T-helper 2 cell (primary cell): ENCODE measurements around the gene SH2D4B.

Experiments
- DNase-seq, 5 experiments: peaks; one replicate each; pipeline versions ENCODE4 v3.0.0 to v3.0.0-alpha.2; 2012 to 2022

The SH2D4B gene

GRCh38 chr10:80596391-80597257, 58.9 kb downstream of the SH2D4B start:
- peak in 1 of 5 experiments; percentile 61 for DNase-seq

GRCh38 chr10:80598084-80598798, 60.5 kb downstream of the SH2D4B start:
- DNase-seq, result no peak

GRCh38 chr10:80598951-80599350, 61.2 kb downstream of the SH2D4B start:
- DNase-seq, result no peak

GRCh38 chr10:80599424-80599847, 61.7 kb downstream of the SH2D4B start:
- DNase-seq, result peak in 1 of 5 experiments; percentile 59

- DNase-seq, result no peak
Observed at GRCh38 chr10:80600256-80600655, 62.6 kb downstream of the SH2D4B start.

GRCh38 chr10:80602881-80603280, 65.2 kb downstream of the SH2D4B start:
- DNase-seq, result no peak

GRCh38 chr10:80603516-80603915, 65.8 kb downstream of the SH2D4B start:
- DNase-seq, result no peak

GRCh38 chr10:80608706-80609105, 71.0 kb downstream of the SH2D4B start:
- no peak for DNase-seq

GRCh38 chr10:80609331-80609730, 71.6 kb downstream of the SH2D4B start:
- DNase-seq, result no peak

- no peak for DNase-seq
Observed at GRCh38 chr10:80611481-80612185, 73.9 kb downstream of the SH2D4B start.

- DNase-seq, result no peak
Observed at GRCh38 chr10:80612261-80612660, 74.6 kb downstream of the SH2D4B start.

GRCh38 chr10:80613466-80614170, 75.9 kb downstream of the SH2D4B start:
- DNase-seq, result no peak

- DNase-seq, result no peak
Observed at GRCh38 chr10:80614576-80615416, 77.1 kb downstream of the SH2D4B start.

- no peak for DNase-seq
Observed at GRCh38 chr10:80617807-80618206, 80.1 kb downstream of the SH2D4B start.

GRCh38 chr10:80619036-80619435, 81.3 kb downstream of the SH2D4B start:
- DNase-seq, result no peak

- DNase-seq, result no peak
Observed at GRCh38 chr10:80622153-80622552, 84.5 kb downstream of the SH2D4B start.

- DNase-seq, result no peak
Observed at GRCh38 chr10:80630324-80630723, 92.6 kb downstream of the SH2D4B start.

- no peak for DNase-seq
Observed at GRCh38 chr10:80632742-80633141, 95.0 kb downstream of the SH2D4B start.

GRCh38 chr10:80633383-80633860, 95.7 kb downstream of the SH2D4B start:
- DNase-seq, result no peak

- DNase-seq, result no peak
Observed at GRCh38 chr10:80633910-80634309, 96.2 kb downstream of the SH2D4B start.

GRCh38 chr10:80642661-80643060, 105.0 kb downstream of the SH2D4B start:
- no peak for DNase-seq

GRCh38 chr10:80646366-80646765, 108.7 kb downstream of the SH2D4B start:
- no peak for DNase-seq
